ENCODE results near the gene NCEH1.

DNA sequence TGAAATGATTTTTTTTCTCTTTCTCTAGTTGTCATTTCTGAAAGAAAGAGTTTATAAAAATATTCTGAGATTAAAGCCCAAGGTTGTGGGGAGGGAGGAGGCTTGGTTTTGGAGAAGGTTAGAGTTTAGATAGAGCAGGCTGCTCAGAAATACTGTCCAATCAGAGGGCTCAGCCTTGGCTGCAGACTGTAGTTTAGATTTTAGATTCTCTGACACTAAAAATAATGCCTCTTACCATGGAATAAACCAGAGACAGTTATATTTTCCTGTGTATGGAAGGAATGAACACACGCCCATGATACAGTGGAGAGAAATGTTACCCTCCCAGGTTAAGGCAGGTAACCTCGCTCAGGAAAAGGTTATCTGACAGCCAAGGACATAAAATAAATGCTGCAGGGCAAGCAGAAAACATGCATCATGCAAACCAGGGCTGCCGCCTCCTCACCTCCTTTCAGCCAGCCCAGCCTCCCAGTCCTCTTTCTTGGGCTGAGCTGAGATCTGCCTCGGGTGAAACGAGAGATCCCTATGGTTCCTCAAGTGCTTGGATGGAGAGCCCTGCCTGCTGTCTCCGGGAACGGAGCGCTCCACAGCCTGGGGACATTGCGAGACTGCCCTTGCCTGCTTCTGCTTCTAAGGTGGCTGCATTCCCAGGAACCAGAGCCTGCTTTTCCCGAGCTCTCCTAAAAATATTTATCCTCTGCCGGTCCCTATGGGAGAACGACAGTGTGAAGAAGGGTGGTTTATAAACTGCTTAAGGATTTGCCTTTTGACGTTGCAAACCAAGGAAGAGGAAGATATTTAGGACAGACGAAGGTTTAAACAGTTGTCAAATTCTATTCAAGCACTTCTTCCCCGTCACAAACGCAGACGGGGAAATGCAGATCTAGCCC, 848 bp downstream of the NCEH1 start:
- TF ChIP-seq FIP1L1 (IDR thresholded peaks at IDR 0.05; ENCODE audit: borderline replicate concordance, insufficient read depth, low read depth, low read length), result no peak
- TF ChIP-seq, protein P1, sequence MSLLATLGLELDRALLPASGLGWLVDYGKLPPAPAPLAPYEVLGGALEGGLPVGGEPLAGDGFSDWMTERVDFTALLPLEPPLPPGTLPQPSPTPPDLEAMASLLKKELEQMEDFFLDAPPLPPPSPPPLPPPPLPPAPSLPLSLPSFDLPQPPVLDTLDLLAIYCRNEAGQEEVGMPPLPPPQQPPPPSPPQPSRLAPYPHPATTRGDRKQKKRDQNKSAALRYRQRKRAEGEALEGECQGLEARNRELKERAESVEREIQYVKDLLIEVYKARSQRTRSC (CRISPR knock-in tag; IDR thresholded peaks at IDR 0.05; ENCODE audit: low read depth), result no peak
- TF ChIP-seq, protein P2, sequence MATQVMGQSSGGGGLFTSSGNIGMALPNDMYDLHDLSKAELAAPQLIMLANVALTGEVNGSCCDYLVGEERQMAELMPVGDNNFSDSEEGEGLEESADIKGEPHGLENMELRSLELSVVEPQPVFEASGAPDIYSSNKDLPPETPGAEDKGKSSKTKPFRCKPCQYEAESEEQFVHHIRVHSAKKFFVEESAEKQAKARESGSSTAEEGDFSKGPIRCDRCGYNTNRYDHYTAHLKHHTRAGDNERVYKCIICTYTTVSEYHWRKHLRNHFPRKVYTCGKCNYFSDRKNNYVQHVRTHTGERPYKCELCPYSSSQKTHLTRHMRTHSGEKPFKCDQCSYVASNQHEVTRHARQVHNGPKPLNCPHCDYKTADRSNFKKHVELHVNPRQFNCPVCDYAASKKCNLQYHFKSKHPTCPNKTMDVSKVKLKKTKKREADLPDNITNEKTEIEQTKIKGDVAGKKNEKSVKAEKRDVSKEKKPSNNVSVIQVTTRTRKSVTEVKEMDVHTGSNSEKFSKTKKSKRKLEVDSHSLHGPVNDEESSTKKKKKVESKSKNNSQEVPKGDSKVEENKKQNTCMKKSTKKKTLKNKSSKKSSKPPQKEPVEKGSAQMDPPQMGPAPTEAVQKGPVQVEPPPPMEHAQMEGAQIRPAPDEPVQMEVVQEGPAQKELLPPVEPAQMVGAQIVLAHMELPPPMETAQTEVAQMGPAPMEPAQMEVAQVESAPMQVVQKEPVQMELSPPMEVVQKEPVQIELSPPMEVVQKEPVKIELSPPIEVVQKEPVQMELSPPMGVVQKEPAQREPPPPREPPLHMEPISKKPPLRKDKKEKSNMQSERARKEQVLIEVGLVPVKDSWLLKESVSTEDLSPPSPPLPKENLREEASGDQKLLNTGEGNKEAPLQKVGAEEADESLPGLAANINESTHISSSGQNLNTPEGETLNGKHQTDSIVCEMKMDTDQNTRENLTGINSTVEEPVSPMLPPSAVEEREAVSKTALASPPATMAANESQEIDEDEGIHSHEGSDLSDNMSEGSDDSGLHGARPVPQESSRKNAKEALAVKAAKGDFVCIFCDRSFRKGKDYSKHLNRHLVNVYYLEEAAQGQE (IDR thresholded peaks at IDR 0.05; ENCODE audit: borderline replicate concordance in 1 of 2, low read depth in 1 of 2, low read length in 2 of 2), result no peak
- TF ChIP-seq HDAC1 (CRISPR knock-in tag; IDR thresholded peaks at IDR 0.05), result no peak; the same call in 1 of the 2 replicates
- TF ChIP-seq, protein P3, sequence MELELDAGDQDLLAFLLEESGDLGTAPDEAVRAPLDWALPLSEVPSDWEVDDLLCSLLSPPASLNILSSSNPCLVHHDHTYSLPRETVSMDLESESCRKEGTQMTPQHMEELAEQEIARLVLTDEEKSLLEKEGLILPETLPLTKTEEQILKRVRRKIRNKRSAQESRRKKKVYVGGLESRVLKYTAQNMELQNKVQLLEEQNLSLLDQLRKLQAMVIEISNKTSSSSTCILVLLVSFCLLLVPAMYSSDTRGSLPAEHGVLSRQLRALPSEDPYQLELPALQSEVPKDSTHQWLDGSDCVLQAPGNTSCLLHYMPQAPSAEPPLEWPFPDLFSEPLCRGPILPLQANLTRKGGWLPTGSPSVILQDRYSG (CRISPR knock-in tag; IDR thresholded peaks at IDR 0.05), result no peak
- TF ChIP-seq, protein P4, sequence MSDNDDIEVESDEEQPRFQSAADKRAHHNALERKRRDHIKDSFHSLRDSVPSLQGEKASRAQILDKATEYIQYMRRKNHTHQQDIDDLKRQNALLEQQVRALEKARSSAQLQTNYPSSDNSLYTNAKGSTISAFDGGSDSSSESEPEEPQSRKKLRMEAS (IDR thresholded peaks at IDR 0.05), result no peak
- TF ChIP-seq FOSL2 (CRISPR knock-in tag; IDR thresholded peaks at IDR 0.05), result no peak
- no peak for TF ChIP-seq SIN3B (IDR thresholded peaks at IDR 0.05; ENCODE audit: low read length)
- no peak for TF ChIP-seq ZNF720 (CRISPR knock-in tag; IDR thresholded peaks at IDR 0.05)
- no peak for TF ChIP-seq FOXA1 (IDR thresholded peaks at IDR 0.05)
- TF ChIP-seq FOXA1 (CRISPR knock-in tag; IDR thresholded peaks at IDR 0.05), result no peak
- TF ChIP-seq PAF1 (CRISPR knock-in tag; IDR thresholded peaks at IDR 0.05), result no peak
- TF ChIP-seq NFIC (IDR thresholded peaks at IDR 0.05; ENCODE audit: low read length), result no peak
- no peak for TF ChIP-seq POLR2A (IDR thresholded peaks at IDR 0.05; ENCODE audit: insufficient read depth in 1 of 2, low read depth in 2 of 2, low read length in 2 of 2)
